Pons (tissue), 1 donor: ENCODE results near the gene ACTR2.
"Not testable (repeated sequence)": the region's sequence is repeated elsewhere in the genome, so short reads cannot be mapped to it uniquely, and the experiment has no call there.

ENCODE experiments used
- DNase-seq: peaks from one replicate; pipeline ENCODE4 v3.0.0-alpha.2; 2016; ENCODE audit warnings: low spot score

Gene ACTR2

GRCh38 chr2:65231121-65231520 is 3.5 kb downstream of the ACTR2 start:
- DNase-seq = no peak

- DNase-seq = no peak
Measured at GRCh38 chr2:65231892-65232477, 4.4 kb downstream of the ACTR2 start.

DNA sequence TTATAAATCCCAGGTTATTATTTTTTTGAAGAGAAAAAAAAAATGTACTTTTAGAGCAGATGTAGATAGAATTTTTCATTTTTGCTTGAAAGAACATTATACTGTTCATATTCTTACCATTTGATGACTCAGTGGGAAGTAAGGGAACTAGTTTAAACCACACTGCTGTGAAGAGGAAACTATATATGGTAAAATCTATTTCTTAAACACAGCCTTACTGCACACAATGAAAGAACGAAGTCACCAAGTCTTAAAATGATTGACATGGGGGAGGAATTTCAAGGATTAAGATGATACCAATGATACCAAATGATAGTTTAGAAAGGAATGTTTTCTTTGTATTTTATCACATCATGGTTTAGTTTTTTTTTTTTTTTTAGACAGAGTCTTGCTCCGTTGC is 5.0 kb downstream of the ACTR2 start:
- no peak for DNase-seq

- DNase-seq = no peak
Measured at GRCh38 chr2:65240657-65241056, 13.0 kb downstream of the ACTR2 start.

GRCh38 chr2:65244452-65244851 is 16.8 kb downstream of the ACTR2 start:
- DNase-seq = not testable (repeated sequence)

GRCh38 chr2:65252640-65253039 is 25.0 kb downstream of the ACTR2 start:
- no peak for DNase-seq

GRCh38 chr2:65255356-65255755 is 27.7 kb downstream of the ACTR2 start:
- no peak for DNase-seq

- DNase-seq = no peak
Measured at GRCh38 chr2:65256054-65256453, 28.4 kb downstream of the ACTR2 start.

DNA sequence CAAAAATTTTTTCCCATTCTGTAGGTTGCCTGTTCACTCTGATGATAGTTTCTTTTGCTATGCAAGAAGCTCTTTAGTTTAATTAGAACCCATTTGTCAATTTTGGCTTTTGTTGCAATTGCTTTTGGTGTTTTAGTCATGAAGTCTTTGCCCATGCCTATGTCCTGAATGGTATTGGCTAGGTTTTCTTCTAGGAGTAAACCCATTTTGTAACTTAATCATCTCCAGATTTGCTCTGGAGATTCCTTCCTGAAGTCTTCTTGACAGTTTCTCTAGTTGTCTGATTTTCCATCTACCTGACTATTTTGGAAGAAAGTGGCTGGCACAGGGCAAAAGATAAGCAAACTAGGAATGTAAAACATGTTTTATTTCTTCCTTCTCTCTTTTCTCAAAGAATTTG is 30.2 kb downstream of the ACTR2 start:
- not testable (repeated sequence) for DNase-seq

- no peak for DNase-seq
Measured at GRCh38 chr2:65261676-65262075, 34.0 kb downstream of the ACTR2 start.

GRCh38 chr2:65263262-65263661 is 35.6 kb downstream of the ACTR2 start:
- DNase-seq = no peak

- DNase-seq = no peak
Measured at GRCh38 chr2:65263986-65264385, 36.4 kb downstream of the ACTR2 start.

DNA sequence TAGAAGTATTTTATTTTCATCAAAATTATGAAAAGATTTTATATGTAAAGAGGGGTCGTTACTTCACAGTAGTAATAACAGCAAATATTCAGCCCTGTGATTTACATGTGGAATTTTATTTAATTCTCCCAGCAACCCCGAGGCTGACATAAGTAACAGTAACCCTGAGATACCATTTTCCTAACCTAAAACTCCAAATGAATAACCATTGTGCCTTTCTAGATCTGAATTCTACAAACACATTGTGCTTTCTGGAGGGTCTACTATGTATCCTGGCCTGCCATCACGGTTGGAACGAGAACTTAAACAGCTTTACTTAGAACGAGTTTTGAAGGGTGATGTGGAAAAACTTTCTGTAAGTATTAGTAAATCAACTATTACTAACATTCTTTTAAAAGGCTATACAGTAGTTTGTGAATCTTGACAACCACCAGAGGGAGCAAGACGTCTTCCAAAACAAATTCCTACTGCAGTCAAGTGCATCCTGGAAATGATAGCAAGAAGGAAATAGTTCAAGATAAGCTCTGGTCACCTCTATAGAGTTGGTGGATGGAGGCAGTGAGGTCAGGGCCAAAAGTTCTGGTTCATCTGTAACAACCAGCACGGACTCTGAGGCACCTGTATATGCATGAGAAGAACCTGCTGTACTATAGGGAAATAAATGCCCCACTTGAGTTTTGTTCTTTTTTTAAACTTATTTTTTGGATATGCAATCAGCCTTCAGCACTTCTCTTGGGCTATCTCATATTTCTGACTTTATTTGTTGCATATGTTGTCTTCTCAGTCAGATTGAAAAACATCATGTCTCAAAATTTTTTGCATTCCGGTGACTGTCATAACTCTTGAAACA is 37.4 kb downstream of the ACTR2 start:
- peak; percentile 88 for DNase-seq

- no peak for DNase-seq
Measured at GRCh38 chr2:65265671-65266045, 38.0 kb downstream of the ACTR2 start.

DNA sequence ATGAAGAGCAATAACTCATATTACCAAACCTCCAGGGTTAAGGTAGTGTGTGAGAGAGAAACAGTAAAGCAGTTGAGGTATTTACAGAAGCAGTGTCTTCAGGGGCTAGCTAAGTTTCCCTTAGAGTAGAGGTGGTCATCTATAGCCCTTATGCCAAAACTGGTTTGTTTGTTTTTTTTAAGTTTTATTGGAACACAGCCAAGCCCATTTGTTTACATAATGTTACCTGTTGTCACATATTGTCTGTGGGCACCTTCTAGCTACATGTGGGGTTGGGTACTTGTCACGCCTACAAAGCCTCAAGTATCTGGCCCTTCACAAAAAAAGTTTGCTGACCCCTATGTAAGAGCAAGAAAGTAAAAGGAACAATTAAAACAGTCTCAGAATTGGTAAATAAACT is 39.4 kb downstream of the ACTR2 start:
- DNase-seq = no peak

DNA sequence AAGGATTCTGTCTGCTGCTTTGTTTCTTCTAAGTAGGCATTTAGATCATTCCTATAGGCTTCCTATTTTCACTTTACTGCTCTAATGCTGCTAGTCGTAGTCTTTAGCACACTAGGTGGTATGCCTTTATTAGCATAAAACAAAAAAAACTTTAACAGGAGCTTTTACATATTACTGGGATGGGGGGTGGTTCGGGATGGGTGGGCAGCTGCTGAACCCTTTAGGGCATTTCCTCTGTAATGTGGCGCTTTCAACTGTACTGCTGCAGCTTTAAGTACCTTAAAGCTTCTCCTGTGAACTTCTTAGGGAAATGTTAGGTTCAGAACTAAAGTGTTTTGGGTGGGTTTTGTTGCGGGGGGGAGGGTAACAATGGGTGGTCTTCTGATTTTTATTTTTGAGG is 41.3 kb downstream of the ACTR2 start:
- no peak for DNase-seq

DNA sequence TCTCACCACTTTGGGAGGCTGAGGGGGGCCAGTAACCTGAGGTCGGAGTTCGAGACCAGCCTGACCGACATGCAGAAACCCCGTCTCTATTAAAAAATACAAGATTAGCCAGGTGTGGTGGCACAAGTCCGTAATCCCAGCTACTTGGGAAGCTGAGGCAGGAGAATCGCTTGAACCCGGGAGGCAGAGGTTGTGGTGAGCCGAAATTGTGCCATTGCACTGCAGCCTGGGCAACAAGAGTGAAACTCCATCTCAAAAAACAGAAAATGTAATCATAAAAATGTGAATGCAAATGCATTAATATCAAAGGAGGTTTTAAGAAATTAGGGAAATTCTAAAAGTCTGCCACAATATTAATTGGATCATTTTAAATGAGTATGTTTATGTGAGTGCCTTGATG is 45.7 kb downstream of the ACTR2 start:
- DNase-seq = no peak

- DNase-seq = no peak
Measured at GRCh38 chr2:65275141-65275915, 47.7 kb downstream of the ACTR2 start.

- DNase-seq = peak; percentile 26
Measured at GRCh38 chr2:65276609-65277008, 49.0 kb downstream of the ACTR2 start.

GRCh38 chr2:65277118-65277517 is 49.5 kb downstream of the ACTR2 start:
- no peak for DNase-seq

DNA sequence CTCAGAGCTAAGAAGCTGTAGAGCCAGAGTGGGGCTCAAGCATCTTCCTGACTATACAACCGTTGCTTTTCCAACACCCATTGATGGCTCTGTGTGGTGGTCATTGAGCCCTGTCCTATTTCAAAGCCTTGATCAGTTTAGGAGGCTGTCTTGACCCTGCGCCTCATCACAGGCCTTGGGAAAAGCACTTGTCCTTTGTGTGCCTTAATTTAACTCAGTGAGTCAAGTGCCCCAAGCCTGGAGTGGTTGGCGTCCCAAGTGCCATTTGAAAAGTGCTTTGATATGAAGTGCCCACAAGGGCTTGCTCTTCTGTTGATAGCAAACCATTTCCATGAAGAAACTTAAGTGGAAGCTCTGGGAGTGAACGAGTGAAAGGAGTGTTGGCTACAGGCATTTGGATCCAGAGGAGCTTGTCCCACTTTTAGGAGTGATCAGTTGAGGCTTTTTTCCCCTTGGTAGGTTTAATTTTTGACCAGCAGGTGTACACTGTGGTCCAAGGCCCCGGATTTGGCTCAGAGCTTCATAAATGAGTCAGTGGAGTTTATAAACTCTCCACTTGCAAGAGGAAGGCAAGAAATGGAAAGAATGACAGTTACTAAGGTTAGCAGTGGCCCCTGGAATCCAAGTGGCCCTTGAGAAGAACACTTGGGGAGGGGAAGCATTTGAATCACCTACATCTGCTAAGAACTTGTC is 50.3 kb downstream of the ACTR2 start:
- DNase-seq = no peak

- DNase-seq = no peak
Measured at GRCh38 chr2:65278531-65278981, 50.9 kb downstream of the ACTR2 start.
